GM12878 (cell line): ENCODE data around the gene HENMT1. TPM values are rescaled to one million over a fixed set of nuclear protein-coding genes. Genes with fewer than 3 reads are reported as not detected.

Experiments
- ATAC-seq: fragments of 200-7000 bp; cut with Tn5 transposase; 3 replicates; pipeline ENCODE4 v1.9.1; 2020; ENCODE audit warnings: mild to moderate bottlenecking, moderate library complexity
- BruUV-seq: library from RNA; stranded (reverse); fragments of 400-500 nt; replicated peaks from 2 replicates; lab custom pipeline; 2021; lab: Mats Ljungman, UMichigan
- CTCF ChIA-PET: fragments of 300-600 bp; sonication (Branson Sonifier 250); formaldehyde crosslinking; extraction: SDS; loops from one replicate; lab custom pipeline; 2021; ENCODE audit warnings: inconsistent platforms; lab: Yijun Ruan, JAX
- POLR2A ChIA-PET: fragments of 350-600 bp; formaldehyde crosslinking; extraction: SDS; loops from one replicate; lab custom pipeline; 2021; ENCODE audit warnings: inconsistent platforms; lab: Charles Lee
- RAD21 ChIA-PET: fragments of 300-600 bp; sonication (Branson Sonifier 250); formaldehyde crosslinking; loops from one replicate; lab custom pipeline; 2023; ENCODE audit warnings: antibody characterized with exemption; ENCODE audit not compliant: unreplicated experiment; lab: Charles Lee
- SMC1A ChIA-PET: fragments of 300-600 bp; sonication (Branson Sonifier 250); formaldehyde crosslinking; loops from one replicate; lab custom pipeline; 2023; ENCODE audit not compliant: unreplicated experiment, uncharacterized antibody; lab: Charles Lee
- DNase-seq: peaks from one replicate; pipeline ENCODE4 v3.0.0-alpha.2; 2011; ENCODE audit warnings: low read depth, low spot score
- FAIRE-seq: peaks from 3 replicates; lab custom pipeline; 2011; peaks lifted over from hg19 to GRCh38; lab: Jason Lieb, UNC
- H2AFZ ChIP-seq: 2 replicates; pipeline ENCODE4 v1.6.0; 2011; ENCODE audit warnings: low read depth, low read length, control low read depth; ENCODE audit not compliant: control insufficient read depth
- H3K27ac ChIP-seq: 2 replicates; pipeline ENCODE4 v1.5.1; 2011; ENCODE audit warnings: control low read depth; ENCODE audit not compliant: control insufficient read depth, insufficient read depth
- H3K27me3 ChIP-seq, 2 experiments: replicated peaks in 1 of 2; 2 replicates each; pipeline versions ENCODE4 v1.6.0 to v1.6.1; 2011; ENCODE audit warnings: low read length in 1 of 2; ENCODE audit not compliant: control insufficient read depth in 2 of 2, insufficient read depth in 2 of 2
- H3K36me3 ChIP-seq, 2 experiments: 2 replicates each; pipeline ENCODE4 v1.5.1; 2011; ENCODE audit warnings: low read length in 1 of 2; ENCODE audit not compliant: control insufficient read depth in 2 of 2, insufficient read depth in 2 of 2
- H3K4me1 ChIP-seq: 2 replicates; pipeline ENCODE4 v1.6.1; 2011; ENCODE audit warnings: mild to moderate bottlenecking, low read length, moderate library complexity, mixed read lengths; ENCODE audit not compliant: control insufficient read depth, insufficient read depth
- H3K4me2 ChIP-seq: 2 replicates; pipeline ENCODE4 v1.6.0; 2011; ENCODE audit warnings: control low read depth; ENCODE audit not compliant: control insufficient read depth, insufficient read depth
- H3K4me3 ChIP-seq: fragments of 200-600 bp; sonication (generic); 2 replicates; pipeline ENCODE4 v1.5.1; 2016
- H3K79me2 ChIP-seq: 2 replicates; pipeline ENCODE4 v1.6.0; 2011; ENCODE audit warnings: low read length; ENCODE audit not compliant: control insufficient read depth, insufficient read depth
- H3K9ac ChIP-seq: 2 replicates; pipeline ENCODE4 v1.8.0; 2011; ENCODE audit warnings: low read length, control low read depth, mixed read lengths; ENCODE audit not compliant: control insufficient read depth, insufficient read depth
- H3K9me3 ChIP-seq: replicated peaks from 3 replicates; pipeline ENCODE4 v1.5.1; 2011; ENCODE audit warnings: mild to moderate bottlenecking, low read length; ENCODE audit not compliant: control insufficient read depth, insufficient read depth
- H4K20me1 ChIP-seq: 2 replicates; pipeline ENCODE4 v1.6.0; 2011; ENCODE audit not compliant: control insufficient read depth, insufficient read depth
- ATF2 ChIP-seq: IDR thresholded peaks from 2 replicates; pipeline ENCODE4 v1.6.1; 2012; ENCODE audit warnings: low read length, inconsistent platforms
- BHLHE40 ChIP-seq, 2 experiments: fragments of 450-650 bp in 1 of 2; IDR thresholded peaks; 2 replicates each; pipeline ENCODE4 v1.6.1; 2011 to 2017; ENCODE audit warnings: low read depth in 2 of 2, borderline replicate concordance in 1 of 2, improper control_type of control experiment in 1 of 2, low read length in 1 of 2, mild to moderate bottlenecking in 1 of 2
- CEBPZ ChIP-seq: fragments of 150-350 bp; IDR thresholded peaks from 2 replicates; pipeline ENCODE4 v1.6.1; 2016; ENCODE audit warnings: low read depth, low read length
- IKZF1 ChIP-seq: fragments of 450-650 bp; conservative IDR thresholded peaks from 2 replicates; pipeline ENCODE4 v1.6.1; 2017; ENCODE audit warnings: antibody characterized with exemption, mild to moderate bottlenecking
- MEF2A ChIP-seq: IDR thresholded peaks from 2 replicates; pipeline ENCODE4 v1.6.1; 2011; ENCODE audit warnings: low read depth, mild to moderate bottlenecking, low read length, moderate library complexity; ENCODE audit not compliant: insufficient read depth
- MYB ChIP-seq: fragments of 150-350 bp; IDR thresholded peaks from 2 replicates; pipeline ENCODE4 v1.6.1; 2014; ENCODE audit warnings: mild to moderate bottlenecking, low read depth, low read length, borderline replicate concordance
- MYC ChIP-seq: IDR thresholded peaks from 2 replicates; pipeline ENCODE4 v1.6.1; 2011; ENCODE audit warnings: mild to moderate bottlenecking, low read length, moderate library complexity, inconsistent platforms; ENCODE audit not compliant: insufficient read depth, insufficient replicate concordance, insufficient read length, severe bottlenecking
- NKRF ChIP-seq: fragments of 450-650 bp; conservative IDR thresholded peaks from 2 replicates; pipeline ENCODE4 v1.6.1; 2017; ENCODE audit warnings: mild to moderate bottlenecking, moderate library complexity
- PML ChIP-seq: IDR thresholded peaks from 2 replicates; pipeline ENCODE4 v1.6.1; 2012; ENCODE audit warnings: low read length, inconsistent platforms
- SMARCA5 ChIP-seq: fragments of 450-650 bp; IDR thresholded peaks from 2 replicates; pipeline ENCODE4 v1.6.1; 2017; ENCODE audit warnings: mild to moderate bottlenecking
- ZNF24 ChIP-seq: fragments of 450-650 bp; IDR thresholded peaks from 2 replicates; pipeline ENCODE4 v1.6.1; 2017; ENCODE audit warnings: antibody characterized with exemption, mild to moderate bottlenecking
- WGBS: methylation state at CpG from one replicate; pipeline ENCODE4 v1.1.6; 2016; ENCODE audit warnings: low lambda C conversion rate; ENCODE audit not compliant: insufficient replicate concordance, insufficient coverage; ENCODE audit errors: missing lambda C conversion rate; 5-methylcytosine and 5-hydroxymethylcytosine counted together
- in situ Hi-C: fragments of 300-500 bp; cut with MboI; formaldehyde crosslinking; loops from 9 replicates; pipeline ENCODE4 v1.14.3; 2018; ENCODE audit warnings: mixed read lengths
- intact Hi-C: fragments of 100-400 bp; cut with micrococcal nuclease; formaldehyde crosslinking; loops from one replicate; pipeline ENCODE4 v1.14.2; 2022; ENCODE audit not compliant: unreplicated experiment
- polyA plus RNA-seq, 11 experiments: library from polyadenylated mRNA; depleted of rRNA in 4 of 11; unstranded in 6 of 11; stranded (reverse) in 5 of 11; fragments of >200 nt; fragmentation: Nextera tagmentation in 4 of 11; fragmentation: Illumina TruSeq in 1 of 11; extraction: Ambion mirVana in 4 of 11; extraction: Trizol in 1 of 11; gene quantifications; 1 replicate in 1 of 11; 2 replicates in 10 of 11; pipeline versions ENCODE4 v1.2.1 to v1.2.3, GENCODE V29; 2011 to 2016; ENCODE audit warnings: inconsistent platforms in 2 of 11, missing spikeins in 2 of 11, low read depth in 1 of 11
- total RNA-seq, 4 experiments: library from RNA; depleted of rRNA in 3 of 4; stranded (reverse); fragments of >200 nt in 3 of 4; fragmentation: Illumina TruSeq in 1 of 4; extraction: Trizol in 1 of 4; gene quantifications; 2 replicates each; pipeline versions ENCODE4 v1.2.1 to v1.2.3, GENCODE V29; 2013 to 2021

HENMT1 gene
- total and polyA plus RNA-seq, 10 of the 15 experiments (the other 5 are each of a cell fraction or from before 2014, with no cell fraction given): 4.4 to 15.6 (median 10.4) TPM

GRCh38 chr1:108600504-108600903 lies 60.4 kb downstream of the HENMT1 start (continued):
- TF ChIP-seq ZNF24: no peak
- TF ChIP-seq NKRF: no peak
- TF ChIP-seq PML: no peak

GRCh38 chr1:108598340-108598739 lies 62.6 kb downstream of the HENMT1 start:
- H3K27ac ChIP-seq: no peak overlapping the region
- no peak overlapping the region for H3K4me2 ChIP-seq
- RAD21 ChIA-PET: no interaction called here
- WGBS: 33% methylated on average over 1 of the region's 1 CpG
- no peak overlapping the region for H2AFZ ChIP-seq
- no peak overlapping the region for H3K4me3 ChIP-seq
- no peaks in the 10 kb centered on the region for H3K4me1 ChIP-seq
- BruUV-seq: no TSS peak
- H3K79me2 ChIP-seq: no peaks in the 10 kb centered on the region
- no peak overlapping the region for H3K9ac ChIP-seq
- no peak for FAIRE-seq
- intact Hi-C loops: no loop called here
- H3K36me3 ChIP-seq: no peaks in the 10 kb centered on the region; a peak in 1 of 4 replicates
- no peak for TF ChIP-seq IKZF1
- no peak for TF ChIP-seq MEF2A
- no peak for TF ChIP-seq CEBPZ
- no peak for TF ChIP-seq ATF2
- TF ChIP-seq MYB: no peak
- no peak for TF ChIP-seq BHLHE40 (IDR thresholded peaks at IDR 0.05; ENCODE audit: borderline replicate concordance in 1 of 2, low read depth in 2 of 2, low read length in 1 of 2)
- TF ChIP-seq MYC: no peak
- TF ChIP-seq SMARCA5: no peak
- TF ChIP-seq, all 136 proteins: peak for 0
- ATAC-seq (no peak), DNase-seq (no peak)
- ChIA-PET SMC1A (interaction anchor here (1.0 to 1.1 kb wide), 2 partner anchors 12 to 13 kb away, joined by 3 read pairs; no protein-coding TSS in a partner anchor), POLR2A (no interaction called here), CTCF (interaction anchor here (1.3 kb wide), 1 partner anchor 28 kb away, joined by 4 read pairs; no protein-coding TSS in a partner anchor)
- in situ Hi-C loops: no loop called here
- Histone ChIP-seq H3K9me3 (no peaks in the 10 kb centered on the region), H3K27me3 (no peaks in the 10 kb centered on the region), H4K20me1 (no peaks in the 10 kb centered on the region)
